Natural killer cell treated with Interleukin-12 subunit alpha and Interleukin-12 subunit beta and Interleukin-15 and Interleukin-18, amount 100 ng/mL, for 72 hours (primary cell): ENCODE measurements around the gene CD69. TPM values are rescaled to one million over a fixed set of nuclear protein-coding genes. Genes with fewer than 3 reads are reported as not detected.
"Not testable (repeated sequence)": the region's sequence is repeated elsewhere in the genome, so short reads cannot be mapped to it uniquely, and the experiment has no call there.

ENCODE experiments used
- ATAC-seq, 2 donors: fragments of 150-1000 bp; cut with Tn5 transposase in 1 of 2; sonication (Bioruptor Pico), chemical (Tn5 transposase) in 1 of 2; 2 replicates each; pipeline ENCODE4 v1.10.0; 2021
- DNase-seq: peaks from one replicate; pipeline ENCODE4 v3.0.0; 2022; ENCODE audit warnings: low spot score
- H3K27ac Mint-ChIP-seq, 2 donors: 1 replicate in 1 of 2; 2 replicates in 1 of 2; pipeline ENCODE4 v1.8.0; 2022; ENCODE audit warnings: mixed read lengths in 2 of 2, mild to moderate bottlenecking in 1 of 2, moderate library complexity in 1 of 2
- H3K27me3 Mint-ChIP-seq, 2 donors: 1 replicate in 1 of 2; 2 replicates in 1 of 2; pipeline ENCODE4 v1.8.0; 2022; ENCODE audit warnings: mixed read lengths in 2 of 2
- H3K36me3 Mint-ChIP-seq: one replicate; pipeline ENCODE4 v1.8.0; 2022; ENCODE audit warnings: mixed read lengths
- H3K4me1 Mint-ChIP-seq, 2 donors: 1 replicate in 1 of 2; 2 replicates in 1 of 2; pipeline ENCODE4 v1.8.0; 2022; ENCODE audit warnings: low read depth in 2 of 2, mixed read lengths in 2 of 2, mild to moderate bottlenecking in 1 of 2
- H3K4me3 Mint-ChIP-seq: one replicate; pipeline ENCODE4 v1.8.0; 2022; ENCODE audit warnings: mixed read lengths
- H3K9me3 Mint-ChIP-seq: 2 replicates; pipeline ENCODE4 v1.8.0; 2022; ENCODE audit warnings: mixed read lengths
- total RNA-seq, 2 donors: library from RNA; stranded (reverse); gene quantifications; one replicate each; pipeline ENCODE4 v1.2.3, GENCODE V29; 2022

Gene CD69
- total RNA-seq, 2 donors from 2014 or later, result 53.6 to 55.6 TPM

- Mint-ChIP-seq H3K27me3 (no peaks in the 10 kb centered on the region), H3K4me3 (no peak overlapping the region), H3K36me3 (peaks cover 8% of the 10 kb centered on the region), H3K4me1 (peaks cover 29 to 37% of the 10 kb centered on the region in 2 donors), H3K9me3 (no peaks in the 10 kb centered on the region), H3K27ac (peak overlapping the region in 1 of 2 donors; percentile 18)
- DNase-seq (no peak), ATAC-seq (no peak)
Observed at GRCh38 chr12:9711664-9712063, 49.0 kb downstream of the CD69 start.

DNA sequence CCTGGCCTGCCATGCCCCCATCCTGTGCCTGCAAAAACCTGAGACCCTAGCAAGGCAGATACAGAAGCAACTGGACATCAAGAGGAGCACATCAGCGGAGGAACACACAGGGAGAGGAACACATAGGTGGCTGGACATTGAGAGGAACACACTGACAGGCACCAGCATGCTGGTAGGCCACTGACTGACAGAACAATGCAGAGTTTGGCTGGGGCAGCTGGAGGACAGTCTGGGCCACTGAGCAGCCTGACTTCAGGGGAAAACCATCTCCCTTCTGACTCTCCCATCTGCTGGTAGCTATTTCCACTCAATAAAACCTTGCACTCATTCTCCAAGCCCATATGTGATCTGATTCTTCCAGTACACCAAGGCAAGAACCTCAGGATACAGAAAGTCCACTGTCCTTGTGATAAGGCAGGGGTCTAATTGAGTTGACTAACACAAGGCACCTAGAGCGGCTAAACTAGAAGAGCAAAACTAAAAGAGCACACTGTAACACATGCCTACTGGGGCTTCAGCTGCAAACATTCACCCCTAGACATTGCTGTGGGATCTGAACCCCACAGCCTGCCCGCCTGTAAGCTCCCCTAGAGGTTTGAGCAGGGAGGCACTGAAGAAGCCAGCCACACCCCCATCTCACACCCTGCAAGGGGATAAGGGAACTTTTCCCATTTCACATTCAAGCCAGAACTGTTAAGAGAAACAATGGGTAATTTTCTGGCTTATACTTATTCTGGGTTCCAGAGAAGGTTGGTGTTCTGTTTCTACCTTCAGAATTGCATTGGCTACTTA lies 49.9 kb downstream of the CD69 start:
- DNase-seq (no peak), ATAC-seq (no peak)
- no peak overlapping the region for H3K4me3 Mint-ChIP-seq
- no peaks in the 10 kb centered on the region for H3K27me3 Mint-ChIP-seq
- peaks cover 3% of the 10 kb centered on the region for H3K9me3 Mint-ChIP-seq
- peak overlapping the region in 1 of 2 donors; percentile 56 for H3K27ac Mint-ChIP-seq
- peaks cover 32 to 46% of the 10 kb centered on the region in 2 donors for H3K4me1 Mint-ChIP-seq
- H3K36me3 Mint-ChIP-seq, result peaks cover 17% of the 10 kb centered on the region

DNA sequence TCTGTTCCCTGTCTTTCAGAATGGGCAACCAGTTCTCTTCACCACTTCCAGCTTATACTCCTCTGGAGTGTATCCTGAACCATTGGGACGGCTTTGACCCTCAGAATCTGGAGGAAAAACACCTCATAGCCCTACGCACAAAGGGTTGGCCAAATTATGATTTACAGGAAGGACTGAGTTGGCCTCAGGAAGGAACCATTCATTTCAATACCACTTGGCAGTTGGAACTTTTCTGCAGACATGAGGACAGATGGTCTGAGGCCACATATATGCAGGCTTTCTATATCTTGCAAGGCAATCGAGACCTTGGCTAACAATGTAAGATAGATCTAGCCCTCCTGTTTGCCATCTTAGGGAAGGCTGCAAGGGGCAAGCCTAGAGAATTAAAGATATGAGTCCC lies 51.8 kb downstream of the CD69 start:
- no peaks in the 10 kb centered on the region for H3K27me3 Mint-ChIP-seq
- H3K27ac Mint-ChIP-seq, result peak overlapping the region; percentile 86 to 89
- peak overlapping the region; percentile 63 for H3K4me3 Mint-ChIP-seq
- peak in 1 of 2 donors; percentile 62 for ATAC-seq
- peaks cover 33% of the 10 kb centered on the region for H3K36me3 Mint-ChIP-seq
- no peak for DNase-seq
- H3K4me1 Mint-ChIP-seq, result peaks cover 37 to 62% of the 10 kb centered on the region in 2 donors
- peaks cover 11% of the 10 kb centered on the region for H3K9me3 Mint-ChIP-seq

DNA sequence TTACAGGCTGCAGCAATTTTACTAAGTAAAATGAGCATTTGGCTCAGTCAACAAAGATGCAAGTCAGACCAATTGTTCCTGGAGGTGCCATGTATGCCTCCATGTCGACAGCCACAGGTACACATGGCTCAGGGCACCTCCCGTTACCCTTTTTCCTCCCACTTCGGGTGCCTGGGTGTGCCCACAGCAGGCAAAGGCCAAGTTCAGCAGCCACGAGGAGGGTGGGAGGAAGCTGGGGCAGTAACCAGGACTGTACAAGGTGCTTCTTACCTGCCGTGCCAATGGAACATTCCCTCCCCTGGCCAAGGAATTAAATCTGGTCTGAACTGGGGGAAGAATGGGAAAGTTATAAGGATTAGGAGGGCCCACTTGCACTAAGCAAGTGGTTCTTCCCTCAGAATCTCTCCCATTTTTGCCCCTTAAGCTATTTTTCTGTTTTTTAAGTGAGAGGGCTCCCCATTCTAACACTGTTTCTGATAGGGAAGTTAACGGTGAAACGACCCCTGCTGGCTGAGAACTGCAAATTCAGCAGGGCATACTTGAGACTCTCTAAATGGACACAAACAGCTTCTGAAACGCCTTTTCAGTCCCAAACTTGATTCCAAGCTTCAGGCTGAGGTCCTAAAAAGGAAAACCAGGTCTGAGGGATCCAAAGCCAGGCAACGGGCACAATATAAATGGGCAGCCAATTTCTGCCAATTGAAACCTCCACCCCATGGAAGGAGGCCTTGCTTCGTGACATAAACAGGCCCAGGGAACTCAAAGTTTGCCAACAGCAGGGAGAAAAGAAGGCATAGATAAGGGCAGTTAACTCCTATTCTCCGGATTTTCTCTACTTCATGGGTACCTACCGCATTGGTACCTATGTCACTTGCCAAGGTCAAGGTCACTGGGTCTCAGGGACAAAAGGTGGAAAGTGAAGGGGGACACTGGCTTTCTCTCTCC lies 52.6 kb downstream of the CD69 start:
- Mint-ChIP-seq H3K4me1 (peaks cover 37 to 62% of the 10 kb centered on the region in 2 donors), H3K4me3 (peak overlapping the region; percentile 63), H3K27me3 (no peaks in the 10 kb centered on the region), H3K36me3 (peaks cover 33% of the 10 kb centered on the region), H3K9me3 (peaks cover 11% of the 10 kb centered on the region), H3K27ac (peak overlapping the region; percentile 86 to 89)
- DNase-seq (peak; percentile 82), ATAC-seq (peak; percentile 82 to 85)

GRCh38 chr12:9707356-9707755 lies 53.3 kb downstream of the CD69 start:
- Mint-ChIP-seq H3K4me3 (peak overlapping the region; percentile 63), H3K36me3 (peaks cover 33% of the 10 kb centered on the region), H3K9me3 (peaks cover 11% of the 10 kb centered on the region), H3K27ac (peak overlapping the region; percentile 86 to 89), H3K4me1 (peaks cover 42 to 68% of the 10 kb centered on the region in 2 donors), H3K27me3 (no peaks in the 10 kb centered on the region)
- DNase-seq, result no peak
- ATAC-seq, result peak; percentile 45 to 60

GRCh38 chr12:9706086-9706685 lies 54.5 kb downstream of the CD69 start:
- Mint-ChIP-seq H3K4me3 (peak overlapping the region; percentile 58), H3K9me3 (peaks cover 11% of the 10 kb centered on the region), H3K4me1 (peaks cover 54 to 72% of the 10 kb centered on the region in 2 donors), H3K36me3 (peaks cover 33% of the 10 kb centered on the region), H3K27me3 (no peaks in the 10 kb centered on the region), H3K27ac (peak overlapping the region; percentile 86 to 89)
- no peak for ATAC-seq
- no peak for DNase-seq

- H3K27me3 Mint-ChIP-seq, ATAC-seq, H3K4me3 Mint-ChIP-seq, DNase-seq: not testable (repeated sequence)
- peaks cover 68 to 86% of the 10 kb centered on the region in 2 donors for H3K4me1 Mint-ChIP-seq
- peaks cover 11% of the 10 kb centered on the region for H3K9me3 Mint-ChIP-seq
- H3K27ac Mint-ChIP-seq, result peak overlapping the region; percentile 24 to 89
- H3K36me3 Mint-ChIP-seq, result peaks cover 32% of the 10 kb centered on the region
Observed at GRCh38 chr12:9704561-9704960, 56.1 kb downstream of the CD69 start.

Other genes with a start within 250 kb of the CD69 start
- gene KLRB1, start 153.0 kb downstream of the CD69 start, total RNA-seq, result 10 to 100 TPM; 10.5 to 23.9 TPM
- 100 to 1,000 TPM in 1 of 2 donors, 10 to 100 TPM in 1; 95.2 to 122 TPM for gene CLEC2D, start 91.2 kb downstream of the CD69 start, total RNA-seq
- gene CLECL1, start 27.8 kb downstream of the CD69 start, total RNA-seq, result 1 to 10 TPM; 1.3 to 2.8 TPM
- 1 to 10 TPM; 1.7 to 2.1 TPM for gene KLRF1, start 66.6 kb upstream of the CD69 start, total RNA-seq
- gene CLEC2B, start 108.5 kb upstream of the CD69 start, total RNA-seq, result 10 to 100 TPM; 26.7 to 70.3 TPM
- gene KLRF2, start 120.6 kb upstream of the CD69 start, total RNA-seq, result not detected
- gene CLEC2A, start 171.5 kb upstream of the CD69 start, total RNA-seq, result not detected
- 1 to 10 TPM; 2.0 to 4.8 TPM for gene CLEC12A, start 210.5 kb upstream of the CD69 start, total RNA-seq
- not detected for gene CLEC1B, start 238.2 kb upstream of the CD69 start, total RNA-seq
- under 1 TPM in 1 of 2 donors, not detected in 1; 0.57 TPM for gene CLEC12B, start 249.7 kb upstream of the CD69 start, total RNA-seq